Prostate gland (tissue), 2 donors: ENCODE data around the gene TMTC1. TPM values are rescaled to one million over a fixed set of nuclear protein-coding genes. Genes with fewer than 3 reads are reported as not detected.

Experiments used
- DNase-seq: peaks from one replicate; pipeline ENCODE4 v3.0.0-alpha.2; 2019; ENCODE audit warnings: low spot score
- H3K27ac ChIP-seq, 2 donors: fragments of 200-600 bp; sonication (generic); 2 replicates each; pipeline ENCODE4 v1.5.1; 2017 to 2019
- H3K27me3 ChIP-seq: fragments of 200-600 bp; sonication (generic); replicated peaks from 2 replicates; pipeline ENCODE4 v1.5.1; 2019; ENCODE audit not compliant: insufficient read depth
- H3K36me3 ChIP-seq, 2 donors: fragments of 200-600 bp; sonication (generic); 1 replicate in 1 of 2; 2 replicates in 1 of 2; pipeline versions ENCODE4 v1.5.1 to v1.8.1; 2017 to 2019
- H3K4me1 ChIP-seq: fragments of 200-600 bp; sonication (generic); replicated peaks from 2 replicates; pipeline ENCODE4 v1.5.1; 2019
- H3K4me3 ChIP-seq, 2 donors: fragments of 200-600 bp; sonication (generic); 2 replicates each; pipeline ENCODE4 v1.5.1; 2017 to 2019
- H3K9me3 ChIP-seq: fragments of 200-600 bp; sonication (generic); 2 replicates; pipeline ENCODE4 v1.5.1; 2017
- CTCF ChIP-seq, 4 experiments: fragments of 200-600 bp in 2 of 4; fragments of 450-650 bp in 2 of 4; sonication (generic) in 2 of 4; IDR thresholded peaks; 1 replicate in 3 of 4; 2 replicates in 1 of 4; pipeline ENCODE4 v1.5.1; 2016 to 2019; ENCODE audit warnings: antibody characterized with exemption in 4 of 4, mild to moderate bottlenecking in 2 of 4, moderate library complexity in 2 of 4
- POLR2A ChIP-seq: fragments of 450-650 bp; IDR thresholded peaks from one replicate; pipeline ENCODE4 v1.6.1; 2016; ENCODE audit warnings: antibody characterized with exemption, mild to moderate bottlenecking
- POLR2AphosphoS5 ChIP-seq: sonication (generic); formaldehyde crosslinking; IDR thresholded peaks from one replicate; pipeline ENCODE4 v1.6.1; 2017; ENCODE audit warnings: antibody characterized with exemption
- WGBS: methylation state at CpG from one replicate; pipeline ENCODE4 v1.1.5; 2018; 5-methylcytosine and 5-hydroxymethylcytosine counted together
- intact Hi-C: fragments of 100-400 bp; cut with DNase I; formaldehyde crosslinking; loops from one replicate; pipeline ENCODE4 v1.14.2; 2022
- total RNA-seq, 2 donors: library from RNA; depleted of rRNA; stranded (reverse); fragments of >200 nt; gene quantifications; one replicate each; pipeline ENCODE4 v1.1.0, GENCODE V29; 2016

TMTC1 gene
- total RNA-seq, 2 donors from 2014 or later, result 12.9 to 25.2 TPM

GRCh38 chr12:29717540-29718100 is 66.1 kb downstream of the TMTC1 start:
- TF ChIP-seq POLR2A (no peak), CTCF (IDR thresholded peaks at IDR 0.05) (no peak), POLR2AphosphoS5 (no peak)
- WGBS, result 2% methylated on average over 1 of the region's 1 CpG
- Histone ChIP-seq H3K36me3 (no peaks in the 10 kb centered on the region), H3K9me3 (no peaks in the 10 kb centered on the region), H3K27me3 (no peaks in the 10 kb centered on the region), H3K27ac (no peak overlapping the region), H3K4me3 (no peak overlapping the region), H3K4me1 (no peaks in the 10 kb centered on the region)
- no peak for DNase-seq
- intact Hi-C loops, result no loop called here

GRCh38 chr12:29714966-29715365 is 68.8 kb downstream of the TMTC1 start:
- intact Hi-C loops, result no loop called here

GRCh38 chr12:29713729-29714128 is 70.0 kb downstream of the TMTC1 start:
- no peaks in the 10 kb centered on the region for H3K36me3 ChIP-seq
- H3K27me3 ChIP-seq, result no peaks in the 10 kb centered on the region
- H3K27ac ChIP-seq, result no peak overlapping the region
- DNase-seq, result no peak
- TF ChIP-seq POLR2AphosphoS5 (no peak), POLR2A (no peak), CTCF (IDR thresholded peaks at IDR 0.05) (no peak)
- no peak overlapping the region for H3K4me3 ChIP-seq
- H3K9me3 ChIP-seq, result no peaks in the 10 kb centered on the region
- H3K4me1 ChIP-seq, result no peaks in the 10 kb centered on the region
- intact Hi-C loops, result no loop called here
- WGBS, result 66% methylated on average over 3 of the region's 3 CpGs

More at GRCh38 chr12:29714966-29715365, 68.8 kb downstream of the TMTC1 start:
- Histone ChIP-seq H3K27me3 (no peaks in the 10 kb centered on the region), H3K9me3 (no peaks in the 10 kb centered on the region), H3K4me1 (no peaks in the 10 kb centered on the region), H3K27ac (no peak overlapping the region), H3K4me3 (no peak overlapping the region), H3K36me3 (no peaks in the 10 kb centered on the region)
- TF ChIP-seq POLR2A (no peak), CTCF (IDR thresholded peaks at IDR 0.05) (no peak), POLR2AphosphoS5 (no peak)
- no peak for DNase-seq

GRCh38 chr12:29711381-29711780 is 72.4 kb downstream of the TMTC1 start:
- Histone ChIP-seq H3K9me3 (no peaks in the 10 kb centered on the region), H3K36me3 (no peaks in the 10 kb centered on the region), H3K27ac (no peak overlapping the region), H3K4me3 (no peak overlapping the region), H3K27me3 (no peaks in the 10 kb centered on the region), H3K4me1 (no peaks in the 10 kb centered on the region)
- DNase-seq, result no peak
- intact Hi-C loops, result no loop called here
- TF ChIP-seq CTCF (IDR thresholded peaks at IDR 0.05) (no peak), POLR2A (no peak), POLR2AphosphoS5 (no peak)
- 36% methylated on average over 2 of the region's 2 CpGs for WGBS

- no peak overlapping the region for H3K27ac ChIP-seq
- H3K27me3 ChIP-seq, result no peaks in the 10 kb centered on the region
- no peaks in the 10 kb centered on the region for H3K4me1 ChIP-seq
- H3K36me3 ChIP-seq, result no peaks in the 10 kb centered on the region
- DNase-seq, result no peak
- H3K9me3 ChIP-seq, result no peaks in the 10 kb centered on the region
- no peak overlapping the region for H3K4me3 ChIP-seq
- no peak for TF ChIP-seq CTCF (IDR thresholded peaks at IDR 0.05)
- TF ChIP-seq POLR2A, result no peak
- TF ChIP-seq POLR2AphosphoS5, result no peak
- 34% methylated on average over 5 of the region's 5 CpGs for WGBS
- intact Hi-C loops, result no loop called here
Observed at GRCh38 chr12:29710104-29710503, 73.6 kb downstream of the TMTC1 start.
